IPS-18a (cell line): Measurements from ENCODE around the gene OGDH.

ENCODE experiments used
- H3K27ac ChIP-seq: one replicate; pipeline ENCODE4 v1.5.1; 2013; ENCODE audit warnings: low read length
- H3K27me3 ChIP-seq: one replicate; pipeline ENCODE4 v1.6.1; 2013; ENCODE audit warnings: mild to moderate bottlenecking, low read length; ENCODE audit not compliant: control insufficient read depth, insufficient read depth
- H3K36me3 ChIP-seq: one replicate; pipeline ENCODE4 v1.6.1; 2013; ENCODE audit warnings: low read depth, low read length; ENCODE audit not compliant: control insufficient read depth
- H3K4me1 ChIP-seq: one replicate; pipeline ENCODE4 v1.6.1; 2013; ENCODE audit warnings: low read depth, low read length; ENCODE audit not compliant: control insufficient read depth
- H3K4me3 ChIP-seq: one replicate; pipeline ENCODE4 v1.5.1; 2013; ENCODE audit warnings: low read length
- H3K9ac ChIP-seq: one replicate; pipeline ENCODE4 v1.6.1; 2013; ENCODE audit warnings: mild to moderate bottlenecking, low read length, moderate library complexity
- H3K9me3 ChIP-seq: one replicate; pipeline ENCODE4 v1.6.1; 2013; ENCODE audit warnings: low read depth, low read length; ENCODE audit not compliant: control insufficient read depth

The OGDH gene

DNA sequence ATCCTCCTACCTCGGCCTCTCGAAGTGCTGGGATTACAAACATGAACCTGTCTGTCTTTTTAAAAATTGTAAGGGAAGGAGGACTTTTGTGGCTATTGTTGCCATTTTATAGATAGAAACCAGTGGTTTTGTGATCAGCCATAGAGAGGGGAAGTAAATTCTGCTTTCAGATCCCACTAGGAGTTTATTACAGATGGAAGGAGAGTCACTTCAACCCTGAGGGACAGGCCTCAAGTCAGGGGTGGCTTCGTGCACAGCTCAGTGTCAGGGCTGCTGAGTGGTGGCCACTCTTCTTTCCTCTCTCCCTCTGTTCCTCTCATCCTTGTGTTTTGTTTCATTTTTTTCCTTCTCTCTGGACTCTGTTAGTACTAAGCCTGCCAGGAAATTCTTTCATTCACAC, 60.8 kb downstream of the OGDH start:
- H3K9ac ChIP-seq, result no peak overlapping the region
- no peaks in the 10 kb centered on the region for H3K9me3 ChIP-seq
- no peaks in the 10 kb centered on the region for H3K27me3 ChIP-seq
- H3K36me3 ChIP-seq, result peaks cover 11% of the 10 kb centered on the region
- no peak overlapping the region for H3K27ac ChIP-seq
- no peaks in the 10 kb centered on the region for H3K4me1 ChIP-seq
- H3K4me3 ChIP-seq, result no peak overlapping the region

DNA sequence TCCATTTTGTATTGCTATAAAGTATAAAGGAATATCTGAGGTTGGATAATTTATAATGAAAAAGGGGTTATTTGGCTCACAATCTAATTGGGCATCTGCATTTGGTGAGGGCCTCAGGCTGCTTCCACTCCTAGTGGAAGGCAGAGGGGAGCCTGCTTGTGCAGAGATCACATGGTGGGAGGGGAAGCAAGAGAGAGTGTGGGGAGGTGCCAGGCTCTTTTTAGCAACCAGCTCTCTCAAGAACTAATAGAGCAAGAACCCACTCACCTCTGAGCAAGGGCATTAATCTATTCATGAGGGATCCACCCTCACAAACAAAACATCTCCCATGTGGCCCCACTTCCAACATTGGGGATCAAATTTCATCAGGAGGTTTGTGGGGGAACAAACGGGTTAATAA, 64.6 kb downstream of the OGDH start:
- H3K27ac ChIP-seq, result no peak overlapping the region
- no peaks in the 10 kb centered on the region for H3K9me3 ChIP-seq
- no peaks in the 10 kb centered on the region for H3K27me3 ChIP-seq
- H3K9ac ChIP-seq, result no peak overlapping the region
- no peaks in the 10 kb centered on the region for H3K4me1 ChIP-seq
- peaks cover 24% of the 10 kb centered on the region for H3K36me3 ChIP-seq
- H3K4me3 ChIP-seq, result no peak overlapping the region

DNA sequence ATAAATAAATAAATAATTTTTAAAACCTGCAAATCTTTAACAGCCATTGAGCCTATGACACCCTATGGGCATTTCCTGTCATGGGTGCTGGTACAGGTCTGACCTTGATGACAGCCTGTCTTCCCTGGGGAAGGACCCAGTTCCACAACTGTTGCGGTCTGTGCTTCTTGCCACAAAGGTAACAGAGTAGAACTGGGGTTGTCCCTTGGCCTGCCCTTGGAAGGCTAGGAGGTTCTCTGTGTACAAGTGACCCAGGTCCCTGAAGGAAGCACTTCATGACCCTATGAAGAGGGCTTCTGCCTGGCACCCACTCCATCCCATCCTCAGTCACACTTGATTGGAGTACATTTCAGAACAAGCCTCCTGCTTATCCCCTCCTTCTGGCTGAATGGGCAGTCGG, 66.9 kb downstream of the OGDH start:
- Histone ChIP-seq H3K27me3 (no peaks in the 10 kb centered on the region), H3K9me3 (no peaks in the 10 kb centered on the region), H3K9ac (no peak overlapping the region), H3K4me1 (no peaks in the 10 kb centered on the region), H3K27ac (no peak overlapping the region), H3K36me3 (peaks cover 19% of the 10 kb centered on the region), H3K4me3 (no peak overlapping the region)

DNA sequence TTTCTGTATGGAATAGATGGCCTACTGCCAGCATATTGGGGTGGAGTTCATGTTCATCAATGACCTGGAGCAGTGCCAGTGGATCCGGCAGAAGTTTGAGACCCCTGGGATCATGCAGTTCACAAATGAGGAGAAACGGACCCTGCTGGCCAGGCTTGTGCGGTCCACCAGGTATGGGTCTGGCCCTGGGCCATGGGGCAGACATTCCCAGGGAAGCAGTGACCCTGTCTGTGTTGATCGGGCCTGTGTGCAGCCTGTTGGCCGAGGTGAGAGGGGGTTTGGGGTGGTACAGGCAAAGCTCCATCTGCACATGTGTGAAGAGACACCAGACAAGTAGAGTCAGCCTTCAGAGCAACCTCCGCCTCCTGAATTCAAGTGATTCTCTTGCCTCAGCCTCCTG, 67.3 kb downstream of the OGDH start:
- Histone ChIP-seq H3K4me1 (no peaks in the 10 kb centered on the region), H3K36me3 (peaks cover 19% of the 10 kb centered on the region), H3K9me3 (no peaks in the 10 kb centered on the region), H3K27me3 (no peaks in the 10 kb centered on the region), H3K9ac (no peak overlapping the region), H3K4me3 (no peak overlapping the region), H3K27ac (no peak overlapping the region)

DNA sequence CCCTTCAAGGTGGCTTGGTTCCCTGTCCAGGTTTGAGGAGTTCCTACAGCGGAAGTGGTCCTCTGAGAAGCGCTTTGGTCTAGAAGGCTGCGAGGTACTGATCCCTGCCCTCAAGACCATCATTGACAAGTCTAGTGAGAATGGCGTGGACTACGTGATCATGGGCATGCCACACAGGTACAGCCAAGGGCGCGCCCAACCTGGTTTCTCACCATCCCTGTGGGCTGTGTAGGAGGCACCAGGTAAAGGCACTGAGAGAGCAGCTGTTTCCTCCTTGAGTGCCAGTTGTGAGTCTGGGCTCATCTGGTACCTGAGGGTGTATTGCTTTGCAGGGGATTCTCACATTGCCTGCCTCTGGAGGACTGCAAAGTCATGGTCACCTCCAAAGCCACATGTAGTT, 68.0 kb downstream of the OGDH start:
- no peaks in the 10 kb centered on the region for H3K4me1 ChIP-seq
- H3K27ac ChIP-seq, result no peak overlapping the region
- no peak overlapping the region for H3K4me3 ChIP-seq
- H3K9ac ChIP-seq, result no peak overlapping the region
- peaks cover 22% of the 10 kb centered on the region for H3K36me3 ChIP-seq
- no peaks in the 10 kb centered on the region for H3K9me3 ChIP-seq
- no peaks in the 10 kb centered on the region for H3K27me3 ChIP-seq

- Histone ChIP-seq H3K27ac (no peak overlapping the region), H3K4me1 (no peaks in the 10 kb centered on the region), H3K9me3 (no peaks in the 10 kb centered on the region), H3K27me3 (no peaks in the 10 kb centered on the region), H3K9ac (no peak overlapping the region), H3K4me3 (no peak overlapping the region), H3K36me3 (peaks cover 24% of the 10 kb centered on the region)
These were observed 70.3 kb downstream of the OGDH start for GRCh38 chr7:44676776-44677175.

- H3K4me3 ChIP-seq, result no peak overlapping the region
- H3K9me3 ChIP-seq, result no peaks in the 10 kb centered on the region
- no peaks in the 10 kb centered on the region for H3K4me1 ChIP-seq
- peaks cover 26% of the 10 kb centered on the region for H3K36me3 ChIP-seq
- no peak overlapping the region for H3K27ac ChIP-seq
- no peak overlapping the region for H3K9ac ChIP-seq
- H3K27me3 ChIP-seq, result no peaks in the 10 kb centered on the region
These were observed 71.7 kb downstream of the OGDH start for GRCh38 chr7:44678101-44678470.

- no peaks in the 10 kb centered on the region for H3K9me3 ChIP-seq
- no peaks in the 10 kb centered on the region for H3K27me3 ChIP-seq
- H3K36me3 ChIP-seq, result peaks cover 29% of the 10 kb centered on the region
- no peak overlapping the region for H3K4me3 ChIP-seq
- H3K9ac ChIP-seq, result no peak overlapping the region
- no peak overlapping the region for H3K27ac ChIP-seq
- H3K4me1 ChIP-seq, result no peaks in the 10 kb centered on the region
These were observed 72.2 kb downstream of the OGDH start for GRCh38 chr7:44678471-44679179.

- no peak overlapping the region for H3K27ac ChIP-seq
- H3K9ac ChIP-seq, result no peak overlapping the region
- no peak overlapping the region for H3K4me3 ChIP-seq
- H3K27me3 ChIP-seq, result no peaks in the 10 kb centered on the region
- H3K4me1 ChIP-seq, result no peaks in the 10 kb centered on the region
- peaks cover 19% of the 10 kb centered on the region for H3K36me3 ChIP-seq
- no peaks in the 10 kb centered on the region for H3K9me3 ChIP-seq
These were observed 75.2 kb downstream of the OGDH start for GRCh38 chr7:44681645-44682044.

DNA sequence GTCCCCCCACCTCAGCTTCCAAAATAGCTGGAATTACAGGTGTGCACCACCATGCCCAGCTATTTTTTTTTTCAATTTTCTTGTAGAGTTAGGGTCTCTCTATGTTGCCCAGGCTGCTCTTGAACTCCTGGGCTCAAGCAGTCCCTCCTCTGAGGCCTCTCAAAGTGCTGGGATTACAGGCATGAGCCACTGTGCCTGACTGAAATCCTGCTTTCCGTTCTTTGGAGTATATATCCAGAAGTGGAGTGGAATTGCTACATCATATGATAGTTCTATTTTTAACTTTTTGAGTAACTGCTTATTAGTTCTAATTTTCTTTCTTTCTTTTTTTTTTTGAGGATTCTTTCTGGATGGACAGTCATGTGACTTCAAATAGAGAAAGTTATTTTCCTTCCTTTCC, 79.3 kb downstream of the OGDH start:
- H3K27me3 ChIP-seq, result no peaks in the 10 kb centered on the region

GRCh38 chr7:44689427-44689826, 83.0 kb downstream of the OGDH start:
- Histone ChIP-seq H3K36me3 (peaks cover 7% of the 10 kb centered on the region), H3K9ac (no peak overlapping the region), H3K27me3 (no peaks in the 10 kb centered on the region), H3K4me1 (no peaks in the 10 kb centered on the region), H3K27ac (no peak overlapping the region), H3K4me3 (no peak overlapping the region), H3K9me3 (no peaks in the 10 kb centered on the region)

More for the DNA sequence above, 79.3 kb downstream of the OGDH start:
- H3K9ac ChIP-seq, result no peak overlapping the region
- H3K36me3 ChIP-seq, result peaks cover 13% of the 10 kb centered on the region
- H3K9me3 ChIP-seq, result no peaks in the 10 kb centered on the region
- no peaks in the 10 kb centered on the region for H3K4me1 ChIP-seq
- H3K27ac ChIP-seq, result no peak overlapping the region
- H3K4me3 ChIP-seq, result no peak overlapping the region

DNA sequence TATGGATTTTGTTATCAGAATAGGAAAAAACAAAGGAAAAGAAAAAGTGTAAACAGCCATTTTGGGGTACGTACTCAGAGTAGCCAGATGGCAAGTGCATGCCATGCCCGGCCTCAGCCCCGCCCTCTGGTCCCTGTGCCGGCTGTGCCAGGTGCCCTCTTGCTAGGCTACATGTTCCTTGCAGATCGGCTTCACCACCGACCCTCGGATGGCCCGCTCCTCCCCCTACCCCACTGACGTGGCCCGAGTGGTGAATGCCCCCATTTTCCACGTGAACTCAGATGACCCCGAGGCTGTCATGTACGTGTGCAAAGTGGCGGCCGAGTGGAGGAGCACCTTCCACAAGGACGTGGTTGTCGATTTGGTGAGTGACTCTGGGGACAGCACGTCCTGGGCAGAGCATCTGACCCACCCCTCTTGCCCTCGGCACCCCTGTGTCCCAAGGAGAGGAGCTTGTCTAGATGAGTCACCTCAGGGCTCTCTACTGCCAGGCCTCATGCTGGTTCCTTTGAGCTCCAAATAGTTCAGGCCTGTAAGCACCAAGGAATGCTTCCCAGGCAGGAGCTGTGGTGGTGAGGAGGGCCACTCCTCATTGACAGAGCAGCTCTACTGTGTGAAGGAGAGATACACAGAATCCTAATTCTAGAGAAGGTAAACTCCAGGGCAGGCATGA, 87.3 kb downstream of the OGDH start:
- Histone ChIP-seq H3K36me3 (peaks cover 41% of the 10 kb centered on the region), H3K27me3 (no peaks in the 10 kb centered on the region), H3K9me3 (no peaks in the 10 kb centered on the region), H3K9ac (no peak overlapping the region), H3K4me3 (no peak overlapping the region), H3K27ac (no peak overlapping the region), H3K4me1 (no peaks in the 10 kb centered on the region)
